Brain pericyte (primary cell): ENCODE results near the gene FHL3.

Experiments used
- DNase-seq: peaks from one replicate; pipeline ENCODE4 v3.0.0-alpha.2; 2012; ENCODE audit warnings: low read depth, low spot score

The FHL3 gene

GRCh38 chr1:38005195-38006007 is at the start of gene FHL3:
Gene FHL3 (minus strand): TSS chr1:38005514. CDS start chr1:37999412, 6,102 bp downstream.
- no peak for DNase-seq

GRCh38 chr1:38053416-38054091 is 48.2 kb upstream of the FHL3 start:
- DNase-seq, result no peak

GRCh38 chr1:38052750-38053415 is 47.6 kb upstream of the FHL3 start:
- no peak for DNase-seq

GRCh38 chr1:38051079-38051543 is 45.8 kb upstream of the FHL3 start:
- no peak for DNase-seq

GRCh38 chr1:38050397-38051078 is 45.2 kb upstream of the FHL3 start:
- DNase-seq, result no peak

GRCh38 chr1:38047603-38048141 is 42.4 kb upstream of the FHL3 start:
- no peak for DNase-seq

- DNase-seq, result no peak
These were observed 41.7 kb upstream of the FHL3 start for GRCh38 chr1:38046884-38047602.

GRCh38 chr1:38046333-38046883 is 41.1 kb upstream of the FHL3 start, which contains the start of gene POU3F1:
Gene POU3F1 (minus strand): TSS chr1:38046793. CDS start chr1:38046743, 50 bp downstream.
- no peak for DNase-seq

- DNase-seq, result no peak
These were observed 40.4 kb upstream of the FHL3 start for GRCh38 chr1:38045401-38046332.

GRCh38 chr1:38044221-38045215 is 39.2 kb upstream of the FHL3 start:
- DNase-seq, result no peak

GRCh38 chr1:38043036-38043747 is 37.9 kb upstream of the FHL3 start:
- DNase-seq, result no peak

GRCh38 chr1:38041936-38042834 is 36.9 kb upstream of the FHL3 start:
- no peak for DNase-seq

GRCh38 chr1:38039331-38040088 is 34.2 kb upstream of the FHL3 start:
- DNase-seq, result no peak

GRCh38 chr1:38038861-38039260 is 33.5 kb upstream of the FHL3 start:
- no peak for DNase-seq

- no peak for DNase-seq
These were observed 32.1 kb upstream of the FHL3 start for GRCh38 chr1:38037221-38037939.
